ENCODE data around the gene KIAA0753.

DNA sequence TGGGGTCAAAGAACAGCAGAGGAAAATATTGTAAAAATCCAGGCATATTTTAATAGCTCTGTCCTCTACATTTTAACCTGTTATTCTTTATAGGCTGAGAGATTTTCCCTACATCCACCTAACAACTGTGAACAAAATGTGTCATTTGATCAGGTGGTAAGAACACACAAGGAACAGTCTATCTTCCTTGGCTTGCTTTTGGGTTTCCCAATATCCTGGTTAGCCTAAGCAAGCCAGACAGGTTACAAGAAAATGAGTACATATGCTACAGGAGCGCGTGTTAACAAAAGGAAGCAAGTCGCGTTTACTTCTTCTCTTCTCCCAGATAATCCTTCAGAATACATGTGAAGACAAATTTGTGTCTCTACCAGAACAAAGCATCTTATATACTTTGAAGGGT lies 53.2 kb downstream of the KIAA0753 start:
- TF ChIP-seq NRF1 (conservative IDR thresholded peaks at IDR 0.05; ENCODE audit: low read depth, low read length) (no peak), USF1 (IDR thresholded peaks at IDR 0.05; ENCODE audit: borderline replicate concordance, extremely low read length, insufficient read depth, low read depth, low read length) (no peak), POLR2A (IDR thresholded peaks at IDR 0.05; ENCODE audit: low read depth, low read length) (no peak), RFX5 (IDR thresholded peaks at IDR 0.05; ENCODE audit: low read depth, low read length) (no peak), RCOR1 (conservative IDR thresholded peaks at IDR 0.05; ENCODE audit: low read depth, low read length) (no peak), CBX5 (IDR thresholded peaks at IDR 0.05; ENCODE audit: low read depth) (no peak), PAX8 (IDR thresholded peaks at IDR 0.05) (no peak), POLR2AphosphoS5 (IDR thresholded peaks at IDR 0.05; ENCODE audit: low read length) (no peak), MAX (IDR thresholded peaks at IDR 0.05; ENCODE audit: low read depth, low read length) (no peak), CTCF (IDR thresholded peaks at IDR 0.05 in 2 of 3, conservative IDR thresholded peaks at IDR 0.05 in 1 of 3; ENCODE audit: control insufficient read depth in 2 of 3, extremely low read depth in 1 of 3, insufficient read depth in 1 of 3, low read depth in 3 of 3, low read length in 3 of 3) (no peak), CUX1 (IDR thresholded peaks at IDR 0.05; ENCODE audit: insufficient replicate concordance, low read depth, low read length) (no peak), MEF2B (IDR thresholded peaks at IDR 0.05; ENCODE audit: partially characterized antibody, poor library complexity, severe bottlenecking) (no peak), NR2C2 (IDR thresholded peaks at IDR 0.05; ENCODE audit: borderline replicate concordance, control insufficient read depth, insufficient read length, low read depth) (no peak)
